Gastrocnemius medialis (tissue), 4 donors: ENCODE data around the gene PTPN6.

Source experiments
- POLR2A ChIP-seq, 2 donors: fragments of 450-650 bp; IDR thresholded peaks; one replicate each; pipeline ENCODE4 v1.6.1; 2017; ENCODE audit warnings: antibody characterized with exemption in 2 of 2, mild to moderate bottlenecking in 2 of 2, moderate library complexity in 2 of 2
- TF ChIP-seq, protein P1 (sequence below), 5 experiments: fragments of 450-650 bp in 3 of 5; fragments of 200-600 bp in 2 of 5; sonication (generic) in 2 of 5; IDR thresholded peaks in 4 of 5; conservative IDR thresholded peaks in 1 of 5; 1 replicate in 4 of 5; 2 replicates in 1 of 5; pipeline ENCODE4 v1.5.1; 2016 to 2019; ENCODE audit warnings: antibody characterized with exemption in 5 of 5, mild to moderate bottlenecking in 3 of 5, moderate library complexity in 3 of 5

GRCh38 chr12:7004840-7005239 is 53.7 kb downstream of the PTPN6 start:
- TF ChIP-seq, protein P1, sequence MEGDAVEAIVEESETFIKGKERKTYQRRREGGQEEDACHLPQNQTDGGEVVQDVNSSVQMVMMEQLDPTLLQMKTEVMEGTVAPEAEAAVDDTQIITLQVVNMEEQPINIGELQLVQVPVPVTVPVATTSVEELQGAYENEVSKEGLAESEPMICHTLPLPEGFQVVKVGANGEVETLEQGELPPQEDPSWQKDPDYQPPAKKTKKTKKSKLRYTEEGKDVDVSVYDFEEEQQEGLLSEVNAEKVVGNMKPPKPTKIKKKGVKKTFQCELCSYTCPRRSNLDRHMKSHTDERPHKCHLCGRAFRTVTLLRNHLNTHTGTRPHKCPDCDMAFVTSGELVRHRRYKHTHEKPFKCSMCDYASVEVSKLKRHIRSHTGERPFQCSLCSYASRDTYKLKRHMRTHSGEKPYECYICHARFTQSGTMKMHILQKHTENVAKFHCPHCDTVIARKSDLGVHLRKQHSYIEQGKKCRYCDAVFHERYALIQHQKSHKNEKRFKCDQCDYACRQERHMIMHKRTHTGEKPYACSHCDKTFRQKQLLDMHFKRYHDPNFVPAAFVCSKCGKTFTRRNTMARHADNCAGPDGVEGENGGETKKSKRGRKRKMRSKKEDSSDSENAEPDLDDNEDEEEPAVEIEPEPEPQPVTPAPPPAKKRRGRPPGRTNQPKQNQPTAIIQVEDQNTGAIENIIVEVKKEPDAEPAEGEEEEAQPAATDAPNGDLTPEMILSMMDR (IDR thresholded peaks at IDR 0.05 in 4 of 5, conservative IDR thresholded peaks at IDR 0.05 in 1 of 5), result no peak
- no peak for TF ChIP-seq POLR2A (IDR thresholded peaks at IDR 0.05)
